BE2C (cell line): ENCODE data around the gene TBC1D2B.

Experiments
- DNase-seq: peaks from one replicate; pipeline ENCODE4 v3.0.0-alpha.2; 2020
- H3K27me3 ChIP-seq: fragments of 250-450 bp; sonication (Bioruptor Pico); 2 replicates; pipeline ENCODE4 v1.5.1; 2020; ENCODE audit warnings: mild to moderate bottlenecking
- H3K36me3 ChIP-seq: fragments of 250-450 bp; sonication (Bioruptor Pico); 2 replicates; pipeline ENCODE4 v1.5.1; 2020; ENCODE audit warnings: mild to moderate bottlenecking
- H3K4me1 ChIP-seq: fragments of 250-450 bp; sonication (Bioruptor Pico); 2 replicates; pipeline ENCODE4 v1.5.1; 2020
- H3K4me3 ChIP-seq: 2 replicates; pipeline ENCODE4 v1.5.1; 2011; ENCODE audit warnings: low read depth, low read length
- H3K9me3 ChIP-seq: fragments of 250-450 bp; sonication (Bioruptor Pico); 2 replicates; pipeline ENCODE4 v1.5.1; 2020
- TF ChIP-seq, protein P1 (sequence below): IDR thresholded peaks from 2 replicates; pipeline ENCODE4 v1.5.1; 2012; ENCODE audit warnings: mild to moderate bottlenecking, low read depth, low read length

Gene TBC1D2B

GRCh38 chr15:78067328-78068228 lies 9.9 kb downstream of the TBC1D2B start:
- peaks cover 39% of the 10 kb centered on the region for H3K4me1 ChIP-seq
- peak; percentile 80 for DNase-seq
- peak overlapping the region; percentile 9; the same call in 1 of the 2 replicates for H3K4me3 ChIP-seq
- no peaks in the 10 kb centered on the region for H3K9me3 ChIP-seq
- H3K36me3 ChIP-seq: no peaks in the 10 kb centered on the region; the same call in 1 of the 2 replicates
- H3K27me3 ChIP-seq: no peaks in the 10 kb centered on the region
- TF ChIP-seq, protein P1, sequence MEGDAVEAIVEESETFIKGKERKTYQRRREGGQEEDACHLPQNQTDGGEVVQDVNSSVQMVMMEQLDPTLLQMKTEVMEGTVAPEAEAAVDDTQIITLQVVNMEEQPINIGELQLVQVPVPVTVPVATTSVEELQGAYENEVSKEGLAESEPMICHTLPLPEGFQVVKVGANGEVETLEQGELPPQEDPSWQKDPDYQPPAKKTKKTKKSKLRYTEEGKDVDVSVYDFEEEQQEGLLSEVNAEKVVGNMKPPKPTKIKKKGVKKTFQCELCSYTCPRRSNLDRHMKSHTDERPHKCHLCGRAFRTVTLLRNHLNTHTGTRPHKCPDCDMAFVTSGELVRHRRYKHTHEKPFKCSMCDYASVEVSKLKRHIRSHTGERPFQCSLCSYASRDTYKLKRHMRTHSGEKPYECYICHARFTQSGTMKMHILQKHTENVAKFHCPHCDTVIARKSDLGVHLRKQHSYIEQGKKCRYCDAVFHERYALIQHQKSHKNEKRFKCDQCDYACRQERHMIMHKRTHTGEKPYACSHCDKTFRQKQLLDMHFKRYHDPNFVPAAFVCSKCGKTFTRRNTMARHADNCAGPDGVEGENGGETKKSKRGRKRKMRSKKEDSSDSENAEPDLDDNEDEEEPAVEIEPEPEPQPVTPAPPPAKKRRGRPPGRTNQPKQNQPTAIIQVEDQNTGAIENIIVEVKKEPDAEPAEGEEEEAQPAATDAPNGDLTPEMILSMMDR: no peak; the same call in 1 of the 2 replicates

GRCh38 chr15:78065973-78066946 lies 11.3 kb downstream of the TBC1D2B start:
- Histone ChIP-seq H3K27me3 (no peaks in the 10 kb centered on the region), H3K9me3 (no peaks in the 10 kb centered on the region), H3K4me3 (no peak overlapping the region), H3K4me1 (peaks cover 42% of the 10 kb centered on the region), H3K36me3 (no peaks in the 10 kb centered on the region; the same call in 1 of the 2 replicates)
- TF ChIP-seq, protein P1: no peak
- no peak for DNase-seq

DNA sequence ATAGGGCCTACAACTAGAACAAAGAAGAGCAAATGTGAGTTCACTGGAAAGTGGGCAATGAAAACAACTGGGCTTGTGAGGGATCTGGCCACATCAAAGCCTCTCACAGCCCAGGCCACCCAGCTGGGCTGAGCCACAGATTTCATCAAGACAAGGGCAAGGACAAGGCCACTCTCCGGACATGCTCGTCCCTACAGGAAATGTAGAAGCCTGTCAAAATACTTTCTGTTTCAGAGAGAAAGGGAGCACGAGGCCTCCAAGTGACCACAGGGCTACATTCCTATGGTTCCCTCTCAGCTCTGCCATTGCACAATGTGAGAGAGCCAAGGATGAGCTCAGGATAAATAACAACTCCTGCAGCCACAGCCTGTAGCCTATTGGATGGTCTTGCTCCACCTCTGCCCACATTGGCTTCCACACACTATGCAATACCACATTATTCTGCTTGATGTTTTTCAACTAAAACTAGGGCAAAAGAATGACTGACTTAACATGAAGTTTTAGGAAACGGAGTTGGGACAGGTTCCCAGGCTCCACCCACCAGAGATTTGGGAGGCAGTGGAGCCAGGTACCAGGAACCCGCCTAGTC lies 12.1 kb downstream of the TBC1D2B start:
- no peak overlapping the region for H3K4me3 ChIP-seq
- no peak for DNase-seq
- no peaks in the 10 kb centered on the region; the same call in 1 of the 2 replicates for H3K36me3 ChIP-seq
- TF ChIP-seq, protein P1: no peak
- peaks cover 42% of the 10 kb centered on the region for H3K4me1 ChIP-seq
- H3K9me3 ChIP-seq: no peaks in the 10 kb centered on the region
- H3K27me3 ChIP-seq: no peaks in the 10 kb centered on the region

- H3K4me1 ChIP-seq: peaks cover 42% of the 10 kb centered on the region
- H3K36me3 ChIP-seq: no peaks in the 10 kb centered on the region; the same call in 1 of the 2 replicates
- no peaks in the 10 kb centered on the region for H3K9me3 ChIP-seq
- H3K4me3 ChIP-seq: no peak overlapping the region
- TF ChIP-seq, protein P1: no peak
- no peak for DNase-seq
- H3K27me3 ChIP-seq: no peaks in the 10 kb centered on the region
These were observed 13.0 kb downstream of the TBC1D2B start for GRCh38 chr15:78064544-78064943.

DNA sequence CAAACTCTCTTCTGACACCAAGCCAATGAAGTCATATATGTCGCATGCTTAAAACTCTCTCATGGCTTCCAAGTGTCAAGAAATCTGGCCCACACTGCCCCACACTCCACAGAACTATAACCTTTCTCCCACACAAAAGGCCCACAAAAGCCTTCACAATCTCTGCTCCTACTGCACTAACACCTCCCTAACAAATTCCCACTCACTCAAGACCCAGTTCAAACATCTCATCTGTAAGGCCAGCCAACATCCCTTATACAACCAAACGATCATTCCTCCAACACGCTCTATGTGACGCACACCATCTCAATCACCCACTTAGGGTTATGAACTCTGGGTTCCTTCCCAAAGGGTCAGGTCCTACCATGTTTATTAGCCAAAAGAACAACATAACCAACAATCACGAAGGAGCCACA lies 13.5 kb downstream of the TBC1D2B start:
- no peaks in the 10 kb centered on the region; the same call in 1 of the 2 replicates for H3K36me3 ChIP-seq
- DNase-seq: no peak
- H3K4me3 ChIP-seq: no peak overlapping the region
- TF ChIP-seq, protein P1: no peak
- no peaks in the 10 kb centered on the region for H3K9me3 ChIP-seq
- peaks cover 37% of the 10 kb centered on the region for H3K4me1 ChIP-seq
- no peaks in the 10 kb centered on the region for H3K27me3 ChIP-seq
